HG03520 (cell line): ENCODE data around the gene LAMTOR5.

Experiments
- ATAC-seq: cut with Tn5 transposase; IDR thresholded peaks from one replicate; pipeline ENCODE4 v1.9.1; 2021; ENCODE audit warnings: mild to moderate bottlenecking, moderate library complexity; ENCODE audit not compliant: unreplicated experiment

The LAMTOR5 gene

DNA sequence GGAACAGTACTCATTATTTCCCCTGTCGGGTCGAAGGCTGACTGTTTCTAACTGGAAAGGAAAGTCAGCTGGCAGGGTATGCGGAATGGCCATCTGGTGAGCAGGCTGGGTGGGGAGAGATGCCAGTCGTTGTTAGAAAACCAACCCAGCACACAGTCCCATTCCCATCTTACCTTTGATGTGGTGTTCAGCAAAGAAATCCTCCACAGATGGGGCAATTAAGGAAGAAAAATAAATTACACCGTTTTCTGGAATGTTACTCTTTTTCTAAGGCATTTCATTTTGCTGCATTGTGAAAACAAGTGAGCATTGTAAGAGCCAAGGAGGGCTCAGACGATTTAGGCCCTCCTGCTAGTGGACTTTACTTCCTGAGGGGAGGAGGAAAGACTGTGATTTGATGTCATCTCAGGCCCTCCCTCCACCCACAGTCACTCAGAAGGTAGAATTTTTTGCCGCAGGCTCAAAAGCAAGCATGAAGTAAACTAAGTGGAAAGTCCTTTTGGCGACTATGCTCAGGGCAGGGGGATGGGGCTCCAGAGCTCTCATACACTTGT, 16.7 kb downstream of the LAMTOR5 start, which contains the start of gene SLC16A4:
SLC16A4 (minus strand) TSS at position 335 of the 554 bp plus-strand sequence. CDS start 1,703 bp downstream, outside the sequence.
- no peak for ATAC-seq

- ATAC-seq, result no peak
Observed at GRCh38 chr1:110390096-110390495, 17.4 kb downstream of the LAMTOR5 start.

GRCh38 chr1:110387048-110387754, 20.3 kb downstream of the LAMTOR5 start:
- ATAC-seq, result no peak

DNA sequence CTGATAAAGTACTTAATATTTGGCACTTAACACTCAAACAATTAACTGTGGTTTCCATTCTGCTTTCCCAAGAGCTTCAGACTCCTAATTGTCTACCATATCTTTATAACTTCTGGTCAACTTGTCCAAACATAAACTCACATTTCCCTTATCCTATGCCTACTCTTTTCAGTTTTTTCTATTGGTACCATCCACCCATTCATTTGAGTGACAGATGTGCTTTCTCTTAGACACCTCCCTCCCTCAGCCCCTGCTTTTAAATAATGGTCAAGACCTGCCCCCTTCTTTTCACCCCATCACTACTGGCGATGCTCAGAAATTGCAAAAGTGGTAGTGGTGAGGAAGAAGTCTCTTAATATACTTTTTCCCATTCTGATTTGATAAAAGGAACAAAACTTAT, 22.1 kb downstream of the LAMTOR5 start:
- ATAC-seq, result no peak

DNA sequence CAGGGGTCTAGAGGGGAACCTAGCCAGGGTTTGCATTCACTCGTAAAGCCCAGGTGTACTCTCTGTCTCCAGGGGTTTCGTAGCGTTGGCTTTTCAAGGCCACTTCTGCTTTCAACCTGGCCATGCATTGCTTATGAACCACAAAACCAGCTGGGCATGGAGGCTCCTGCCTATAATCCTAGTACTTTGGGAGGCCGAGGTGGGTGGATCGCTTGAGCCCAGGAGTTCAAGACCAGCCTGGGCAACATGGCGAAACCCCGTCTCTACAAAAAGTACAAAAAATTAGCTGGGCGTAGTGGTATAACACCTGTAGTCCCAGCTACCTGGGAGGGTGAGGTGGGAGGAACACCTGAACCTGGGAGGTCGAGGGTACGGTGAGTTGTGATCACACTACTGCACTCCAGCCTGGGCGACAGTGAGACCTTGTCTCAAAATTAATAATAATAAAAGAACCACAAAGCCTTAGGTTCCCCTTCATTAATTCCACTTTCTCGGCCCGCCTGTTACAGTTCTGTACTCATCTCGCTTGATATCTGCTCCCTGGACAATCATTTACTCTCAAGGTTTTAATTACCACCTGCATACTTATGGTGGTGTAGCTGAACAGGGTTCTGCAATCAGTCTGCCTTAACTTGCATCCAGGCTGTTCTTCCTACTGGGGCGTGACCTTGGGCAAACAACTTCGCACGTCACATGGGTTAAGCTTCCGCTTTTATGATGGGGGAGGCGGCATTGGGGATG, 22.7 kb downstream of the LAMTOR5 start:
- ATAC-seq, result peak; percentile 59

- ATAC-seq, result no peak
Observed at GRCh38 chr1:110383251-110383990, 24.1 kb downstream of the LAMTOR5 start.

DNA sequence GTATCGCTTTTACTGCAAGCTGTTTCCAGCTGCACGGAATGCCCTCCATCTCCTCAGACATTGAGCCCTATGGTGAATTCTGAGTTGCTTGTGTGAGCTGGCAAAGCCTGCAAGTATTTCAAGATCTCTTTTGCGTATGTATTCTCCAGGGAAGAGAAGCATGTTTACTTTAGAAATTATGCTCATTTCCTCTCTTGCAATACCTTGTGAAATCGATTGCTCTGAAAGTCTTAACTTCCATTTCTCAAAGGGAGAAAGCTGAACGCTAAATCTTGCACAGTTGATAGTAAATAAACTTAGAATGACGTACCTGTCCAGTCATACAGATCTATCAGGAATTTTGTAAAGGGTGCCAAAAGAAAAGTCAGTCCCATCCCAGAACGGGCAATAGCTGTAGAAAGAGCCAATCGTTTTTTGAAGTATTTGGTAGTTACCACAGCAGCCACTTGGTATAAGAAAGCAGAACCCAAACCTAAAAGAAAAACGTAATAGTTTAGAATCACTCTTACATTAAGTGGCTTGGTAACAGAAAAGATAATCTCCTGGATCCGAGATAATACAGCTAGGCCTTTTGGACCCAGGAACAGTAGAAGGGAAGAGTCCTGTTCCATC, 26.7 kb downstream of the LAMTOR5 start:
- no peak for ATAC-seq

DNA sequence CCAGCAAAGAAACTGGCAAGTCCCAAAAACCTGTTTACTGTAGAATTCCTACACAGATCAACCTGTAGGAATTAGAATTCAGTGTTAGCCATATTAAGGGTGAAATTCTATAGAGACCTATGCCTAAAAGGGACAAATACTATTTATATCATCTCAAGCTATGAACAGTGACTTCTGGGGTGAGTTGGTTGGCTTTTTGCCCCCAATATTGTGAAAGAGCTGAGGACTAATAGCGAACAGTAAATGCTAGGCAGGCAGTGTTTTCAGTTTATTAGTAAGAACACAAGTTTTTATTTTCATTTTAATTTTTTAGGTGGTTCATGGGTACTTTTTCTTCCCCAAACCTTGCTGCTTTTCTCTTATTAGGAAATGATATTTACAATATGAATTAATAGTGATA, 32.0 kb downstream of the LAMTOR5 start:
- ATAC-seq, result no peak

DNA sequence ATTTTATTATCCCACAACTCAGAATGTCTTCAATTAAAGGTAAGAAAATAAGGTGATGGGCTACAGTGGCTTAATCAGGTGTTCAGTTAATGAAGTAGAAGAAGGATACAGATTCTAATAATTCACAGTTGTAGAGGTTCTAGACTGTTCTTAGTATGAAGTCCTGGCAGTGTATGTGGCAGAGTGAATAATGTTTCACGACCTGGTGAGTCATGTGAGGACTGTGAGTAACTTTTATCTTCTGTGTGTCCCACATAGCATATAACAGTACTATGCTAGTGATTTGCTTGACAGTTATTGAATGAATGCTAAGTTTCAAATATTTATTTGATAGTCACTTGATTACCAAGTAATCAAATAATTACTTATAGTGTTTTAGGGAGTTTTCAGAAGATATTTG, 36.7 kb downstream of the LAMTOR5 start:
- no peak for ATAC-seq

- ATAC-seq, result no peak
Observed at GRCh38 chr1:110364221-110364620, 43.3 kb downstream of the LAMTOR5 start.

GRCh38 chr1:110361856-110362255, 45.6 kb downstream of the LAMTOR5 start:
- no peak for ATAC-seq

DNA sequence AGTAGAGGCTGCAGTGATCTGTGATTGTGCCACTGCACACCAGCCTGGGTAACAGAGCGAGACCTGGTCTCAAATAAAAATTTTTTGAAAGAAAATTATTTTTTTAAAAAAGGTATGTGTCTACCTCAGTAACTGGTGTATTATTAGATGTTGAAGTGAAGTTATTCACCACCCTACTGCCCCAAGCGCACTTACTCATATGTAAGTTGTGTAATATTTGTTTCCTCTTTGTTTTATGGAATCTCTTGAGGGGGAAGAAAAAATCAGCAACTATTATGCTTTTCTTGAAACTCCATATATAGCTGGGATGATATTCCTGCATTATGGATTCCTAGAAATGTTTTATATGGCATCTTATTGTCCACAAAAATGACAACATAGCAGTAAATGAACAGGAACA, 47.1 kb downstream of the LAMTOR5 start:
- ATAC-seq, result no peak

GRCh38 chr1:110356379-110356778, 51.1 kb downstream of the LAMTOR5 start:
- no peak for ATAC-seq

GRCh38 chr1:110355321-110355720, 52.2 kb downstream of the LAMTOR5 start:
- no peak for ATAC-seq
